GM18508 (cell line): Measurements from ENCODE around the gene OMP.

Experiments
- ATAC-seq: cut with Tn5 transposase; IDR thresholded peaks from one replicate; pipeline ENCODE4 v1.9.1; 2021; ENCODE audit warnings: moderate number of reproducible peaks; ENCODE audit not compliant: insufficient read depth, unreplicated experiment

Gene OMP

GRCh38 chr11:77150836-77151235 is 48.2 kb downstream of the OMP start:
- ATAC-seq: no peak

- no peak for ATAC-seq
Measured at GRCh38 chr11:77151804-77152509, 49.3 kb downstream of the OMP start.

- no peak for ATAC-seq
Measured at GRCh38 chr11:77152846-77153245, 50.2 kb downstream of the OMP start.
